H1 (cell line): ENCODE measurements around the gene SERGEF. TPM values are rescaled to one million over a fixed set of nuclear protein-coding genes. Genes with fewer than 3 reads are reported as not detected.

Source experiments
- CHD7 ChIP-seq: fragments of 300-600 bp; sonication (generic); IDR thresholded peaks from 2 replicates; pipeline ENCODE4 v1.7.1; 2012; ENCODE audit warnings: low read length, moderate library complexity, mild to moderate bottlenecking, inconsistent platforms; ENCODE audit not compliant: insufficient replicate concordance
- MAFK ChIP-seq: IDR thresholded peaks from 2 replicates; pipeline ENCODE4 v1.6.1; 2012; ENCODE audit warnings: low read depth, mild to moderate bottlenecking, improper control_type of control experiment, low read length
- NANOG ChIP-seq: IDR thresholded peaks from 2 replicates; pipeline ENCODE4 v1.6.1; 2011; ENCODE audit warnings: low read length, low read depth, mild to moderate bottlenecking, inconsistent platforms; ENCODE audit not compliant: insufficient read depth, poor library complexity, severe bottlenecking
- NRF1 ChIP-seq: IDR thresholded peaks from 2 replicates; pipeline ENCODE4 v1.6.1; 2011; ENCODE audit warnings: mild to moderate bottlenecking, low read depth, low read length, improper control_type of control experiment
- SAP30 ChIP-seq: fragments of 300-600 bp; sonication (generic); IDR thresholded peaks from 2 replicates; pipeline ENCODE4 v1.7.1; 2012; ENCODE audit warnings: low read length, moderate library complexity, mild to moderate bottlenecking, inconsistent platforms; ENCODE audit not compliant: insufficient read depth, insufficient replicate concordance
- SIX5 ChIP-seq: IDR thresholded peaks from 2 replicates; pipeline ENCODE4 v1.6.1; 2011; ENCODE audit warnings: mild to moderate bottlenecking, low read depth, low read length
- SP2 ChIP-seq: IDR thresholded peaks from 2 replicates; pipeline ENCODE4 v1.6.1; 2012; ENCODE audit warnings: mild to moderate bottlenecking, low read length, inconsistent platforms
- SRF ChIP-seq: IDR thresholded peaks from 2 replicates; pipeline ENCODE4 v1.6.1; 2011; ENCODE audit warnings: mild to moderate bottlenecking, low read depth, low read length, moderate library complexity
- TAF7 ChIP-seq: optimal IDR thresholded peaks from 2 replicates; pipeline ENCODE3; 2011; ENCODE audit warnings: low read depth, mild to moderate bottlenecking, inconsistent platforms, low read length, moderate library complexity, borderline replicate concordance
- YY1 ChIP-seq: IDR thresholded peaks from 2 replicates; pipeline ENCODE4 v1.6.1; 2011; ENCODE audit warnings: low read depth, mild to moderate bottlenecking, low read length
- polyA plus RNA-seq, 7 experiments: library from polyadenylated mRNA; depleted of rRNA in 3 of 7; stranded (reverse) in 5 of 7; unstranded in 2 of 7; fragments of >200 nt in 5 of 7; fragments of 200-250 nt in 2 of 7; gene quantifications; 1 replicate in 5 of 7; 2 replicates in 1 of 7; 4 replicates in 1 of 7; pipeline versions ENCODE4 v1.2.1 to v1.2.3, GENCODE V29; 2011 to 2013; ENCODE audit warnings: missing spikeins in 2 of 7, mixed read lengths in 2 of 7
- total RNA-seq: library from RNA; stranded (reverse); fragmentation: NEBNext Ultra II Directional; extraction: Animal tissue kit (Norgen Biotek cat#: 25700); gene quantifications from 2 replicates; pipeline ENCODE4 v1.2.1, GENCODE V29; 2021
- TF ChIP-seq, protein P1 (sequence below): IDR thresholded peaks from 2 replicates; pipeline ENCODE4 v1.6.1; 2012; ENCODE audit warnings: inconsistent platforms

Gene SERGEF
- total and polyA plus RNA-seq, 2 of the 8 experiments (the other 6 are each of a cell fraction or from before 2014, with no cell fraction given) = 16.6 to 28.8 TPM

GRCh38 chr11:17776212-17776875, 236.5 kb downstream of the SERGEF start (continued):
- TF ChIP-seq CHD7 (no peak), SRF (no peak), SIX5 (no peak), MAFK (no peak), SAP30 (no peak), TAF7 (no peak), NRF1 (no peak), SP2 (no peak), YY1 (no peak), NANOG (no peak)
- TF ChIP-seq, protein P1, sequence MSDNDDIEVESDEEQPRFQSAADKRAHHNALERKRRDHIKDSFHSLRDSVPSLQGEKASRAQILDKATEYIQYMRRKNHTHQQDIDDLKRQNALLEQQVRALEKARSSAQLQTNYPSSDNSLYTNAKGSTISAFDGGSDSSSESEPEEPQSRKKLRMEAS = no peak
